Sigmoid colon (tissue), 3 donors: ENCODE results near the gene FANCE.
A peak's percentile ranks its signal among the peaks of the same experiment; 100 is the strongest.

Experiments
- POLR2A ChIP-seq, 2 donors: fragments of 450-650 bp; IDR thresholded peaks; one replicate each; pipeline ENCODE4 v1.6.1; 2016; ENCODE audit warnings: antibody characterized with exemption in 2 of 2, mild to moderate bottlenecking in 2 of 2, moderate library complexity in 2 of 2
- TF ChIP-seq, protein P1 (sequence below), 4 experiments: fragments of 450-650 bp in 3 of 4; fragments of 200-600 bp in 1 of 4; IDR thresholded peaks; one replicate each; pipeline ENCODE4 v1.5.1; 2016 to 2019; ENCODE audit warnings: antibody characterized with exemption in 4 of 4, mild to moderate bottlenecking in 3 of 4, moderate library complexity in 2 of 4

DNA sequence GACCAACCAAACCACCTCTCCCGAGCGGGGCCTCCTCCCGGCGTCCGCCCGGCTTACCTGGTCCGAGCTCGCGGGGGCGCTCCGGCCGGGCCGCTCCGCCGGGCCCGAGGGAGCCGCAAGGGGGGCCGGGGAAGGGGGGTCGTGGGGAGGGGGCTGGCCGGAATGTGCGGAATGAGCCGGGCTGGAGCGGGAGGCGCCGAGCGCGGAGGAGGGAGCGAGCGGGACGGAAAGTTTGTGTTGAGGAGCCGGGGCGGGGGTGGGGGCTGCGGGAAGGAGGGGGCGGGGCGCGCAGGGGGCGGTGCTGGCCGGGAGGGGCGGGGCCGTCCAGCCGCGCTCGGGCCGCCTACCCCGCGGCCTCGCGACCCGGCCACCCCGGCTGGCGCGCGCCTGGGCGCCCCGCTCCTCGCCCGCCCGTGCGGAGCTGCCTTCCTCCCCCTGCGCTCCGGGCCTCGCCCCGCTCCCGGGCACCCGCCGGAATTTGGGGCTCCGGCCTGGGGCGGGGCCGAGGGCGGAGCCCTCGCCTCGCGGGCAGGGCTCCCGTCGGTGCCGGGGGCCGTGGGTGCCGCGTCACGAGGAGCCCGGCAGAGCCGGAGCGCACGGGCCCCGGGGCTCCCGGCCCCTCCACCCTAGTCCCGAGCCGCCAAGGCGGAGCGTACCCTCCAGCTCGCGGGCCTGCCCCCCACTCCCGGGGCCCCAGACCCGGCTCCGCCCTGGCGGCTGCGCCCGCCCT lies 44.9 kb downstream of the FANCE start, which contains the start of gene TEAD3:
- TF ChIP-seq, protein P1, sequence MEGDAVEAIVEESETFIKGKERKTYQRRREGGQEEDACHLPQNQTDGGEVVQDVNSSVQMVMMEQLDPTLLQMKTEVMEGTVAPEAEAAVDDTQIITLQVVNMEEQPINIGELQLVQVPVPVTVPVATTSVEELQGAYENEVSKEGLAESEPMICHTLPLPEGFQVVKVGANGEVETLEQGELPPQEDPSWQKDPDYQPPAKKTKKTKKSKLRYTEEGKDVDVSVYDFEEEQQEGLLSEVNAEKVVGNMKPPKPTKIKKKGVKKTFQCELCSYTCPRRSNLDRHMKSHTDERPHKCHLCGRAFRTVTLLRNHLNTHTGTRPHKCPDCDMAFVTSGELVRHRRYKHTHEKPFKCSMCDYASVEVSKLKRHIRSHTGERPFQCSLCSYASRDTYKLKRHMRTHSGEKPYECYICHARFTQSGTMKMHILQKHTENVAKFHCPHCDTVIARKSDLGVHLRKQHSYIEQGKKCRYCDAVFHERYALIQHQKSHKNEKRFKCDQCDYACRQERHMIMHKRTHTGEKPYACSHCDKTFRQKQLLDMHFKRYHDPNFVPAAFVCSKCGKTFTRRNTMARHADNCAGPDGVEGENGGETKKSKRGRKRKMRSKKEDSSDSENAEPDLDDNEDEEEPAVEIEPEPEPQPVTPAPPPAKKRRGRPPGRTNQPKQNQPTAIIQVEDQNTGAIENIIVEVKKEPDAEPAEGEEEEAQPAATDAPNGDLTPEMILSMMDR (IDR thresholded peaks at IDR 0.05): no peak
- peak in 1 of 2 donors; percentile 41 for TF ChIP-seq POLR2A (IDR thresholded peaks at IDR 0.05)
